ENCODE data around the gene EEF1A2. TPM values are rescaled to one million over a fixed set of nuclear protein-coding genes. Genes with fewer than 3 reads are reported as not detected.

EEF1A2 gene
- total RNA-seq, 1 donor from 2014 or later: 0.54 TPM

DNA sequence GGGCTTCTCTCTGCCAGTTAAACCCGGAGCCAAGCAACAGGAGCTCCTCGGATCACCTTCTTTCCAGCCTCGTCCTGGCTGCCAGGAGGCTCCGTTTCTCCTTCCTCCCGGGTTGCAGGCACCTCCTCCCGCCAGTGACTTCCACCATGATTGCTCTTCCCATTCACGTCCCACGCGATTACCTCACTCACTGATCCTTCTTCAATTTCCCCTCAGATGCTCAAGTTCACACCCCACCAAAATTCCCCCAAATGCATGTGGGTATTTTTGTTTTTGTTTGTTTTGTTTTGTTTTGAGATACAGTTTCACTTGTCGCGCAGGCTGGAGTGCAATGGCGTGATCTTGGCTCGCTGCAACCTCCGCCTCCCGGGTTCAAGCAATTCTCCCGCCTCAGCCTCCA lies 51.6 kb downstream of the EEF1A2 start:
- Mint-ChIP-seq H3K4me1 (peaks cover 36% of the 10 kb centered on the region), H3K36me3 (peaks cover 15% of the 10 kb centered on the region), H3K4me3 (peak overlapping the region; percentile 64), H3K27ac (peak overlapping the region; percentile 10), H3K9me3 (peaks cover 11% of the 10 kb centered on the region), H3K27me3 (ENCODE audit: insufficient read depth, low read depth) (peaks cover 10% of the 10 kb centered on the region)
- Histone ChIP-seq H3K4me2 (no peak overlapping the region), H3K9ac (no peak overlapping the region), H3K4me3 (no peak overlapping the region), H3K79me2 (ENCODE audit: low read depth) (peaks cover 34% of the 10 kb centered on the region), H2AFZ (replicated peaks) (no peak overlapping the region), H3F3A (ENCODE audit: low read depth) (no peaks in the 10 kb centered on the region), H3K9me3 (ENCODE audit: low read depth) (no peaks in the 10 kb centered on the region), H3K27ac (no peak overlapping the region), H3K4me1 (no peaks in the 10 kb centered on the region), H3K27me3 (no peaks in the 10 kb centered on the region), H3K36me3 (no peaks in the 10 kb centered on the region), H4K20me1 (ENCODE audit: low read depth) (peaks cover 57% of the 10 kb centered on the region)
- TF ChIP-seq EZH2 (IDR thresholded peaks at IDR 0.05) (no peak), EZH2phosphoT487 (IDR thresholded peaks at IDR 0.05) (no peak)
- TF ChIP-seq, protein P1, sequence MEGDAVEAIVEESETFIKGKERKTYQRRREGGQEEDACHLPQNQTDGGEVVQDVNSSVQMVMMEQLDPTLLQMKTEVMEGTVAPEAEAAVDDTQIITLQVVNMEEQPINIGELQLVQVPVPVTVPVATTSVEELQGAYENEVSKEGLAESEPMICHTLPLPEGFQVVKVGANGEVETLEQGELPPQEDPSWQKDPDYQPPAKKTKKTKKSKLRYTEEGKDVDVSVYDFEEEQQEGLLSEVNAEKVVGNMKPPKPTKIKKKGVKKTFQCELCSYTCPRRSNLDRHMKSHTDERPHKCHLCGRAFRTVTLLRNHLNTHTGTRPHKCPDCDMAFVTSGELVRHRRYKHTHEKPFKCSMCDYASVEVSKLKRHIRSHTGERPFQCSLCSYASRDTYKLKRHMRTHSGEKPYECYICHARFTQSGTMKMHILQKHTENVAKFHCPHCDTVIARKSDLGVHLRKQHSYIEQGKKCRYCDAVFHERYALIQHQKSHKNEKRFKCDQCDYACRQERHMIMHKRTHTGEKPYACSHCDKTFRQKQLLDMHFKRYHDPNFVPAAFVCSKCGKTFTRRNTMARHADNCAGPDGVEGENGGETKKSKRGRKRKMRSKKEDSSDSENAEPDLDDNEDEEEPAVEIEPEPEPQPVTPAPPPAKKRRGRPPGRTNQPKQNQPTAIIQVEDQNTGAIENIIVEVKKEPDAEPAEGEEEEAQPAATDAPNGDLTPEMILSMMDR (IDR thresholded peaks at IDR 0.05): no peak
- DNase-seq (ENCODE audit: low spot score): no peak

DNA sequence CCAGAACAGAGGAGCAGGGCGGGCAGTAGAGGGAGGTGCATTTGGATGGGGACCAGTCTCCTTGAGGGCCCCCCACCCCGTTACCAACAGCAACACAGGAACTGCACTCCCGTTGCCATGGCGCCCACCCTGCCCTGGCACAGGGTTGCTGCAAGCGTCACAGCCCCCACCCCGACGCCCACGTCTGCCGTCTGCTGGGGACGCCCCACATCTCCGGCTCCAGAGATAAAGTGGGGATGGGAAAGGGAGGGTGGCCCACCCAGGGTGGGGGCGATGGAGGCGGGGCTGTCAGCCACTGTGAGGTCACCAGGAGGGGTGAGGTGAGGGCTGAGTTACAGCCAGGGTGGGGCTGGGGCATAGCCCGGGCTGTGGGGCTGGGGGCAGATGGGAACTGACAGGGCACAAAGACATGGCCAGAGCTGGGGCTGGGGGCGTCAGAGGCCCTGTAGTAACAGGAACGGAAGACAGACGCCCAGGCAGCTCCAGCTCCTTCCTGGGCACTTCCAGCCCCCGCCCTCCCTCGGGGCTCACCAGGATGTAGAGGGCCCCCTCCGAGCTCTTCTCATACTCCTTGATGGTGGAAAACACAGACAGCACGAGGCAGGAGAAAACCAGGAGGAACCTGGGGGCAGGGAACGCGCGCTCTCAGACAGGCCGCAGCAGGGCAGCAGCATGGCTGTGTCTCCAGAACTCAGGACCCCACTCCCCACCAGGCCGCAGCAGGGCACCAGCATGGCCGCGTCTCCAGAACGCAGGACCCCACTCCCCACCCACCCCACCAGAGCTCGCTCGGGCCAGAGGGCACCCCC lies 52.5 kb downstream of the EEF1A2 start:
- Histone ChIP-seq H3K9ac (no peak overlapping the region), H2AFZ (replicated peaks) (no peak overlapping the region), H3K79me2 (ENCODE audit: low read depth) (peaks cover 30% of the 10 kb centered on the region), H3K4me2 (no peak overlapping the region), H3F3A (ENCODE audit: low read depth) (no peaks in the 10 kb centered on the region), H4K20me1 (ENCODE audit: low read depth) (peaks cover 52% of the 10 kb centered on the region), H3K4me1 (no peaks in the 10 kb centered on the region), H3K4me3 (no peak overlapping the region), H3K27ac (no peak overlapping the region), H3K27me3 (no peaks in the 10 kb centered on the region), H3K36me3 (no peaks in the 10 kb centered on the region), H3K9me3 (ENCODE audit: low read depth) (no peaks in the 10 kb centered on the region)
- H3K27me3 Mint-ChIP-seq (ENCODE audit: insufficient read depth, low read depth): peaks cover 10% of the 10 kb centered on the region
- no peak for TF ChIP-seq EZH2phosphoT487 (IDR thresholded peaks at IDR 0.05)
- no peak for TF ChIP-seq EZH2 (IDR thresholded peaks at IDR 0.05)
- TF ChIP-seq, protein P1 (IDR thresholded peaks at IDR 0.05): no peak
- H3K36me3 Mint-ChIP-seq: peaks cover 16% of the 10 kb centered on the region
- no peak overlapping the region for H3K4me3 Mint-ChIP-seq
- peaks cover 12% of the 10 kb centered on the region for H3K9me3 Mint-ChIP-seq
- no peak for DNase-seq (ENCODE audit: low spot score)
- H3K27ac Mint-ChIP-seq: no peak overlapping the region
- H3K4me1 Mint-ChIP-seq: peaks cover 31% of the 10 kb centered on the region

DNA sequence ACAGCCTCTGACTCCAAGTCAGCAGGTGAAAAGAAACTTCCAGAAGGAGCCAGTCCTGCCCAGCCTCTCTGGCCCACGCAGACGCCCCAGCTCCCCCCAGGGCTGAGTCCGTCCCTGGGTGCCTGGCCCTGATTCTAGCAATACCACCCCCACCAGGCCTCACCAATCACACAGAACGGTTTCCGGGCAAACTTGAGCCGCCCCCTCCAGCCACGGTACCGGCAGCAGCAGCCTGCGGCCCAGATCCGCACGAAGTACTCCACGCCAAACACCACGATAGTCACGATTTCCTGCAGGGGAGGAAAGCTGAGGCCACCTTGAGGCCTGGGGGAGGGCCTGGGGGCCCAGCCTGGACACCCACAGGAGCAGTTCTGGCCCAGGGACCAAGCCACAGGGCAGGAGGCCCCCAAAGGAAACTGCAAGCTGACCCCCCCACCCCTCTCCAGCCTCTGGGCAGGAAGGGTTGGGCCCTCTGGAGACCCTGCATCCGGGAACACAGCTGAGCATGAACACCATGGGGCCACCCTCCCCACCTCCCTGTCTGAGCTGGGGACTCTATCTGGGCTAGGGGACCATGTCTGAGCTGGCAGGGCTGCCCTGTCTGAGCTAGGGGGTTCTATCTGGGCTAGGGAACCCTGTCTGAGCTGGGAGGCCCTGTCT lies 53.7 kb downstream of the EEF1A2 start:
- Histone ChIP-seq H3K9me3 (ENCODE audit: low read depth) (no peaks in the 10 kb centered on the region), H3K4me2 (no peak overlapping the region), H3K36me3 (no peaks in the 10 kb centered on the region), H3K79me2 (ENCODE audit: low read depth) (peaks cover 20% of the 10 kb centered on the region), H3F3A (ENCODE audit: low read depth) (no peaks in the 10 kb centered on the region), H3K4me1 (no peaks in the 10 kb centered on the region), H3K9ac (no peak overlapping the region), H3K27me3 (no peaks in the 10 kb centered on the region), H3K4me3 (no peak overlapping the region), H2AFZ (replicated peaks) (no peak overlapping the region), H4K20me1 (ENCODE audit: low read depth) (peaks cover 49% of the 10 kb centered on the region), H3K27ac (no peak overlapping the region)
- no peak for DNase-seq (ENCODE audit: low spot score)
- Mint-ChIP-seq H3K36me3 (peaks cover 14% of the 10 kb centered on the region), H3K27ac (no peak overlapping the region), H3K9me3 (peaks cover 12% of the 10 kb centered on the region), H3K27me3 (ENCODE audit: insufficient read depth, low read depth) (peaks cover 10% of the 10 kb centered on the region), H3K4me1 (peaks cover 29% of the 10 kb centered on the region), H3K4me3 (no peak overlapping the region)
- TF ChIP-seq, protein P1 (IDR thresholded peaks at IDR 0.05): no peak
- no peak for TF ChIP-seq EZH2phosphoT487 (IDR thresholded peaks at IDR 0.05)
- no peak for TF ChIP-seq EZH2 (IDR thresholded peaks at IDR 0.05)
